Measurements from ENCODE around the gene NT5M. TPM values are rescaled to one million over a fixed set of nuclear protein-coding genes. Genes with fewer than 3 reads are reported as not detected.

NT5M gene
- total RNA-seq, 1 donor from 2014 or later: 0.93 TPM

DNA sequence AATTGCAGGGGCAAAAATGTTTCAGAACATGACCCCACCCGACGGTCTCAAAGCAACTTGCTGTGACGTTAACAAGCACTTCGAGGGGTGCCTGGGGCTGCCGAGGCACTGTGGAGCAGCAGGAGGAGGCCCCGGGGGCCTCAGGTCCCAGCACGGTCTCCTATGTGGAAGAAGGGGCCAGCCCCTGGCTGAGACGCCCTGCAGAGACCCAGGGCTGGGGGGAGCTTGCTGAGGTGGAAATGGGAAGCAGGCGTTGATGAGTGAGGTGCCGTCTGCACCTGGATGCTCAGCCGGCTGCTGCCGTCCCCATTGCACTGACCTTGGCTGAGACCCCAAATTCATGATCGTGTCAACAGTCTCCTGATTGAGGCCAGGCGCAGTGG, 46.5 kb downstream of the NT5M start:
- no peak for DNase-seq
- no peak overlapping the region for H3K27ac Mint-ChIP-seq
- no peaks in the 10 kb centered on the region for H3K36me3 Mint-ChIP-seq (ENCODE audit: low read depth)
- TF ChIP-seq, protein P1, sequence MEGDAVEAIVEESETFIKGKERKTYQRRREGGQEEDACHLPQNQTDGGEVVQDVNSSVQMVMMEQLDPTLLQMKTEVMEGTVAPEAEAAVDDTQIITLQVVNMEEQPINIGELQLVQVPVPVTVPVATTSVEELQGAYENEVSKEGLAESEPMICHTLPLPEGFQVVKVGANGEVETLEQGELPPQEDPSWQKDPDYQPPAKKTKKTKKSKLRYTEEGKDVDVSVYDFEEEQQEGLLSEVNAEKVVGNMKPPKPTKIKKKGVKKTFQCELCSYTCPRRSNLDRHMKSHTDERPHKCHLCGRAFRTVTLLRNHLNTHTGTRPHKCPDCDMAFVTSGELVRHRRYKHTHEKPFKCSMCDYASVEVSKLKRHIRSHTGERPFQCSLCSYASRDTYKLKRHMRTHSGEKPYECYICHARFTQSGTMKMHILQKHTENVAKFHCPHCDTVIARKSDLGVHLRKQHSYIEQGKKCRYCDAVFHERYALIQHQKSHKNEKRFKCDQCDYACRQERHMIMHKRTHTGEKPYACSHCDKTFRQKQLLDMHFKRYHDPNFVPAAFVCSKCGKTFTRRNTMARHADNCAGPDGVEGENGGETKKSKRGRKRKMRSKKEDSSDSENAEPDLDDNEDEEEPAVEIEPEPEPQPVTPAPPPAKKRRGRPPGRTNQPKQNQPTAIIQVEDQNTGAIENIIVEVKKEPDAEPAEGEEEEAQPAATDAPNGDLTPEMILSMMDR (IDR thresholded peaks at IDR 0.05): no peak
- no peaks in the 10 kb centered on the region for H3K4me1 Mint-ChIP-seq
- ATAC-seq (ENCODE audit: low read depth): no peak
- ChIA-PET POLR2A (no interaction called here), CTCF (no interaction called here)
- intact Hi-C loops (cut with micrococcal nuclease): no loop called here
- H3K4me3 Mint-ChIP-seq: no peak overlapping the region
- no peaks in the 10 kb centered on the region for H3K9me3 Mint-ChIP-seq
- H3K27me3 Mint-ChIP-seq: no peaks in the 10 kb centered on the region

DNA sequence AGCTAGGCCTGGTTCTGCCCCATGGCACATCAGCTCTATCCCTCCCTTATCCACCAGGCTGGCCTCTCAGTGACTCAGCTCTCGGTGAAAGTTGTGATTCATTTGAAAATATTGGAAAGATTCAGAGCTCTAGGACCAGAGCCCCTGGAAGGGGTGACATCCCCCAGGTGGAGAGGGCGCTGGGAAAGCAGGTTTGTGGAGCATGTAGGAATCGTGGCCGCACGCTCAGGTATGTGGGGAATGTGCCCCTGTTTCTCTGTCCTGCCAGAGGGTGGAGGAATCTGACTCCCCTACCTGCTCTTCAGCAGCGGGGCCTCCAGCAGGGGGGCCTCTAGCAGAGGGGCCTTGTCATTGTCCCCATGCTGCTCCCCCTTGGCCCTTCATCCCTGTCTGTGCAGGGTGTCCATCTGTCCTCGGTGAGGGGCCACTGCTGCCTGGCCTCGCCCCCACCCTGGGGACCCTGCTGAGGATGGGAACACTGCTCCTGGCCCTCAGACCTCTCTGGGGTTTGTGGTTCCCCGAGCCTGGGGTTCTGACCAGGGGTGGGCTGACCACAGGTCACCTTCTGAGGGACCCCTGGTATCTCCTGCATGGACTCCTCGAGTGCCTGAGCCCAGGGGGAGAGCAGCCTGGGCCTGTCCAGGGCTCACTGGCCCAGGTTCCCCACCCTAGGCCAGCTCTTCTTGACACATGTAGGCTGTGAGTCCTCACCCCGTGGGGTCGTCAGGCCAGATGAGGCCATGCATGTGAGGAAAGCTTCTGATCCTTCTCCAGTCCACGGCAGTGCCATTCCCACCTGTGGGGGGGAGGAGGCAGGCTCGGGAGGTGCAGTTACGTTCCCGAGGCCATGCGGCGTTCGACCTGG, 47.5 kb downstream of the NT5M start:
- ATAC-seq (ENCODE audit: low read depth): no peak
- intact Hi-C loops (cut with micrococcal nuclease): no loop called here
- H3K4me1 Mint-ChIP-seq: no peaks in the 10 kb centered on the region

DNA sequence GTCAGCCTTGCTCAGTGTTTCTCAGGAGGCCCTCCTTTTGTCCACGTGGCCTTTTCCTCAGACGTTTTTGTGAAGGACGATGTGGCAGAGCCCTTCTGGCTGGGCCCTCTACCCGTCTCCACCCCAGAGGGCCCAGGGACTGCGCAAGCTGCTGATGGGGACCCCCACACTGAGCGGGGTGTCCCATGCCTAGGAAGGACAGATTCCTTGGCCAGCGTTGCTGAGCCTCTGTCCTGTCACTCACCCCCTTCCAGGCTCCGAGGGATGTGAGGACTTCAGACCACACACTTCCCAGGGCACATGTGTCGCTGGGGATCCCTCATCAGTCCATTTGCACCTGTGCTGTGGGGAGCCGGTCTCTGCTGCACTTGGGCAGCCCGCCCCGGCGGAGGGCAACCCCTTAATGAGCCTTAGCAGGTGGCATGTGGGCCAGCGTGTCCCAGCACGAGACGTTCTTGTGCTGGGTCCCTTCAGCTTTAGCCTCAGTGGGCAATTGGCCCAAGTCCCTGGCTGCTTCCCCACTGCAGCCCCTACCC, 48.3 kb downstream of the NT5M start:
- Mint-ChIP-seq H3K4me1 (no peaks in the 10 kb centered on the region), H3K27ac (no peak overlapping the region), H3K27me3 (no peaks in the 10 kb centered on the region), H3K36me3 (ENCODE audit: low read depth) (no peaks in the 10 kb centered on the region), H3K9me3 (no peaks in the 10 kb centered on the region), H3K4me3 (no peak overlapping the region)
- ChIA-PET POLR2A (no interaction called here), CTCF (no interaction called here)
- ATAC-seq (ENCODE audit: low read depth) (no peak), DNase-seq (no peak)
- intact Hi-C loops (cut with micrococcal nuclease): no loop called here
- TF ChIP-seq, protein P1 (IDR thresholded peaks at IDR 0.05): no peak

More for the DNA sequence above, 47.5 kb downstream of the NT5M start:
- Mint-ChIP-seq H3K27me3 (no peaks in the 10 kb centered on the region), H3K9me3 (no peaks in the 10 kb centered on the region), H3K36me3 (ENCODE audit: low read depth) (no peaks in the 10 kb centered on the region), H3K4me3 (no peak overlapping the region), H3K27ac (no peak overlapping the region)
- TF ChIP-seq, protein P1 (IDR thresholded peaks at IDR 0.05): no peak
- POLR2A ChIA-PET: no interaction called here
- no peak for DNase-seq
- CTCF ChIA-PET: no interaction called here

DNA sequence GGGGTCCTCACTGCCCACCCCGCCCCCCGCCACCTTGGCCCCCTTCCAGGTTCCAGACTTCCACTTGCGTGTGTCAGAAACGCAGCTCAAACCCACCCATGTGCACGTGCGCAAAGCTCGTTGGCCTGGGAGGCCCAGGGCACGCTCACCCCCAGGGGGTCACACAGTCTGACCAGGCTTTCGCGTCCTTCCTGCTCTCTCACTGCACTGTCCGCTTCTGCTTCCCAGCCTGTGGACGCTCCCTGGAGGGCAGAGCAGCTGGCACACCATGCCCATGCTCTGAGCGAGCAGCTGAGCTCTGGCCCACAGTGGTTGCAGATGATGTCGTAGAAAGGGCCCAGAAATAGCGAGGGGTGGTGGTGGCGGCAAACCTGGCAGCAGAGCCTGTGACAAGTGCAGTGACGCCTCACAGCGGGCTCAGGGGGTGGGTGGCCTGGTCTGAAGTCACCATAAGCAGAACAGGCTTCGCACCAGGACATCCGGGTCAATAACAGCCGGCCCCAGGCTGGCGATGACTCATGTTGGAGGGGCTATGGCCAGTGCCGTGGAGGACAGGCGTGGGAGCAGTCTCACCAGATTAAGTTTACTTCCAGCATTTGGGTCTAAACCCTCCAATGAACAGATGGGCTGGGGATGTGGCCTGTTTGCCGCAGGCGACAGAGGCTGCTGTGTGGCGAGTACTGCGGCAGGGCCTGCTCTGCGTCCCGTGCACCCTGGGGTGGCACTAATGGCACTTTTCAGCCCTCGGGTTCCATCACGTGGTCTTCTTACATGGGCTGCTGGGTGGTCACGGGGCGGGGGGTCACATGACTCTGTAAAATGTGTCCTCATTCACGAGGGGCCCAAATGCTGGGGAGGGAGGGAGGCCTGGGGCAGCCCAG, 49.0 kb downstream of the NT5M start:
- no peaks in the 10 kb centered on the region for H3K9me3 Mint-ChIP-seq
- no peak overlapping the region for H3K27ac Mint-ChIP-seq
- H3K4me1 Mint-ChIP-seq: no peaks in the 10 kb centered on the region
- DNase-seq: no peak
- no peaks in the 10 kb centered on the region for H3K27me3 Mint-ChIP-seq
- ATAC-seq (ENCODE audit: low read depth): no peak
- TF ChIP-seq, protein P1 (IDR thresholded peaks at IDR 0.05): no peak
- H3K4me3 Mint-ChIP-seq: no peak overlapping the region
- H3K36me3 Mint-ChIP-seq (ENCODE audit: low read depth): no peaks in the 10 kb centered on the region
- POLR2A ChIA-PET: no interaction called here
- CTCF ChIA-PET: interaction anchor here (0.6 to 4.2 kb wide), 2 partner anchors 145 to 290 kb away, joined by 3 to 52 read pairs; no protein-coding TSS in a partner anchor
- intact Hi-C loops (cut with micrococcal nuclease): no loop called here

Data from activated B cell treated with CpG ODN at 0.5 μM for 24 hours (primary cell).